Measurements from ENCODE around the gene KIF17. TPM values are rescaled to one million over a fixed set of nuclear protein-coding genes. Genes with fewer than 3 reads are reported as not detected.
A peak's percentile ranks its signal among the peaks of the same experiment; 100 is the strongest.

KIF17 gene
- polyA plus RNA-seq, 2 of the 4 experiments (the other 2 are of a cell fraction) = 0.78 to 1.0 TPM

- DNase-seq (ENCODE audit: low read depth in 1 of 2, low spot score in 1 of 2) (no peak), ATAC-seq (no peak), FAIRE-seq (no peak)
- no peak overlapping the region for H3K4me3 ChIP-seq
- H3K4me1 ChIP-seq = peaks cover 9% of the 10 kb centered on the region; the same call in 1 of the 3 replicates
- H3K27ac ChIP-seq = no peak overlapping the region
- no peak for TF ChIP-seq RARB (CRISPR knock-in tag; IDR thresholded peaks at IDR 0.05)
- TF ChIP-seq REST (IDR thresholded peaks at IDR 0.05) = no peak
- no peak for TF ChIP-seq ESRRA (IDR thresholded peaks at IDR 0.05; ENCODE audit: borderline replicate concordance, low read length)
- TF ChIP-seq SREBF2 (IDR thresholded peaks at IDR 0.05) = no peak
- TF ChIP-seq CHD4 (IDR thresholded peaks at IDR 0.05; ENCODE audit: borderline replicate concordance) = no peak
- TF ChIP-seq SMC3 (IDR thresholded peaks at IDR 0.05) = no peak
- no peak for TF ChIP-seq MYC (IDR thresholded peaks at IDR 0.05; ENCODE audit: borderline replicate concordance, low read length)
- no peak for TF ChIP-seq EHMT2 (IDR thresholded peaks at IDR 0.05; ENCODE audit: low read depth)
- TF ChIP-seq ZSCAN20 (CRISPR knock-in tag; IDR thresholded peaks at IDR 0.05) = no peak
- no peak for TF ChIP-seq CBX8 (IDR thresholded peaks at IDR 0.05)
- TF ChIP-seq ELK1 (IDR thresholded peaks at IDR 0.05; ENCODE audit: low read depth, low read length) = no peak
- no peaks in the 10 kb centered on the region for H3K9me3 ChIP-seq
- POLR2A ChIA-PET = no interaction called here
- H3K4me2 ChIP-seq = no peak overlapping the region
- 95% methylated on average over 12 of the region's 25 CpGs for WGBS (ENCODE audit: missing lambda C conversion rate)
- CTCF ChIA-PET = interaction anchor here (2.1 kb wide), 1 partner anchor 30 kb away, joined by 6 read pairs; no protein-coding TSS in a partner anchor
Observed at GRCh38 chr1:20726118-20726911, 8.5 kb upstream of the KIF17 start.

- POLR2A ChIA-PET = no interaction called here
- no peak for DNase-seq (ENCODE audit: low read depth in 1 of 2, low spot score in 1 of 2)
- H3K27ac ChIP-seq = no peak overlapping the region
Observed at GRCh38 chr1:20725189-20726117, 7.6 kb upstream of the KIF17 start.

More at GRCh38 chr1:20725189-20726117, 7.6 kb upstream of the KIF17 start:
- Histone ChIP-seq H3K4me1 (peaks cover 3% of the 10 kb centered on the region; the same call in 1 of the 3 replicates), H3K4me3 (no peak overlapping the region), H3K9me3 (no peaks in the 10 kb centered on the region), H3K4me2 (no peak overlapping the region)
- ATAC-seq = 0 out of 6 replicates have a peak, but pooled peaks of 1 of the 2 experiments have one; percentile 3
- TF ChIP-seq MAX (IDR thresholded peaks at IDR 0.05) = peak; percentile 74
- TF ChIP-seq GATA3 (IDR thresholded peaks at IDR 0.05; ENCODE audit: borderline replicate concordance) = no peak
- no peak for FAIRE-seq
- WGBS (ENCODE audit: missing lambda C conversion rate) = 78% methylated on average over 19 of the region's 29 CpGs
- CTCF ChIA-PET = no interaction called here
